Ovary (tissue), 9 donors: ENCODE results near the gene MTA1. TPM values are rescaled to one million over a fixed set of nuclear protein-coding genes. Genes with fewer than 3 reads are reported as not detected.

ENCODE experiments used
- DNase-seq, 5 donors: peaks; one replicate each; pipeline ENCODE4 v3.0.0-alpha.2; 2019 to 2020
- H3K27ac ChIP-seq, 2 donors: fragments of 200-600 bp; one replicate each; pipeline versions ENCODE4 v1.5.1 to v1.8.0; 2019 to 2022
- H3K27me3 ChIP-seq: fragments of 200-600 bp; one replicate; pipeline ENCODE4 v1.8.0; 2022
- H3K36me3 ChIP-seq: fragments of 200-600 bp; sonication (generic); one replicate; pipeline ENCODE4 v1.5.1; 2019
- H3K4me1 ChIP-seq: one replicate; pipeline ENCODE4 v1.8.1; 2013; ENCODE audit warnings: mild to moderate bottlenecking, moderate library complexity; ENCODE audit not compliant: insufficient read depth
- H3K4me3 ChIP-seq: fragments of 200-600 bp; sonication (generic); one replicate; pipeline ENCODE4 v1.5.1; 2017
- H3K9me3 ChIP-seq, 2 donors: fragments of 200-600 bp in 1 of 2; sonication (generic) in 1 of 2; one replicate each; pipeline versions ENCODE4 v1.5.1 to v1.8.1; 2013 to 2019; ENCODE audit warnings: mild to moderate bottlenecking in 1 of 2, moderate library complexity in 1 of 2
- CTCF ChIP-seq, 3 donors: fragments of 450-650 bp in 2 of 3; fragments of 200-600 bp in 1 of 3; IDR thresholded peaks; one replicate each; pipeline versions ENCODE4 v1.5.1 to v1.8.0; 2016 to 2022; ENCODE audit warnings: antibody characterized with exemption in 3 of 3, mild to moderate bottlenecking in 1 of 3
- EP300 ChIP-seq: sonication (generic); formaldehyde crosslinking; IDR thresholded peaks from one replicate; pipeline ENCODE4 v1.6.1; 2017; ENCODE audit warnings: antibody characterized with exemption
- POLR2A ChIP-seq: fragments of 450-650 bp; IDR thresholded peaks from one replicate; pipeline ENCODE4 v1.6.1; 2017; ENCODE audit warnings: antibody characterized with exemption, mild to moderate bottlenecking, moderate library complexity
- WGBS, 3 donors: extraction: QIAGEN DNeasy Blood & Tissue Kit in 1 of 3; methylation state at CpG; one replicate each; pipeline versions ENCODE4 v1.1.5 to v1.1.7; 2013 to 2017; 5-methylcytosine and 5-hydroxymethylcytosine counted together
- intact Hi-C, 4 donors: fragments of 100-400 bp; cut with DNase I; formaldehyde crosslinking; loops; one replicate each; pipeline versions ENCODE4 v1.11.0 to v1.15.1; 2022 to 2023
- polyA plus RNA-seq, 2 donors: library from polyadenylated mRNA; stranded (reverse); fragments of 200-250 nt in 1 of 2; fragments of 350-450 nt in 1 of 2; fragmentation: Illumina TruSeq in 1 of 2; extraction: RNeasy Lipid Tissue Mini Kit (QIAGEN cat#74804) in 1 of 2; gene quantifications; one replicate each; pipeline ENCODE4 v1.2.3, GENCODE V29; 2013 to 2014
- total RNA-seq, 7 donors: library from RNA; depleted of rRNA in 2 of 7; stranded (reverse); fragments of >200 nt in 2 of 7; fragmentation: NEBNext Ultra II Directional in 3 of 7; extraction: Animal tissue kit (Norgen Biotek cat#: 25700) in 3 of 7; gene quantifications; one replicate each; pipeline versions ENCODE4 v1.1.0 to v1.2.4, GENCODE V29; 2016 to 2023
- donor health status: DM: no; HTN: no; CAD: no; lungs with moderate emphysema.
- donor health status: DM: no; HTN: no; CAD: no.
- donor health status: Bipolar disorder and iron deficiency.
- donor health status: DM: yes; HTN: yes; CAD: no.
- donor health status: DM: no; HTN: no; CAD: no.
- donor health status: DM: yes; HTN: yes; CAD: no.

MTA1 gene
- total and polyA plus RNA-seq, 9 donors, result 23.0 to 128 (median 104) TPM

DNA sequence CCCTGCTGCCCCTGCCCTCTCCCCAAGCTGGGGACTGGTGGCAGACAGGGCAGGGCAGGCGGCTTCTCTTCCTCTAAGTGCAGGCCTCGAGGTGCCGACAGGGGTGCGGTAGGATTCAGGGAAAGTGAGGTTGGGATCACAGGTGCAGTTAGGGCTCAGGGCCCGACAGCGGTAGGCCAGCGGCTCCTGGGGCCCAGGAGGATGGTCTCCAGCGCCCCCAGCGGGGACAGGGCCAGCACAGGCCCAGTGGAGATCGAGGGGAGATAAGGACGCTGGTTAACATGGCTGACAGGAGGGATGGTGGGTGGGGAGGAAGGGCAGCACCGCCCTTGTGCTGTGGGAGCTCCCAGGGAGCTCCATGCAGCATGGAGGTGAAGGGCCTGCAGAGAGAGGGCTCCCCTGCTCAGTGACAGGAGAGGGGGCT is 66.1 kb downstream of the MTA1 start:
- no peak overlapping the region for H3K27ac ChIP-seq
- no peaks in the 10 kb centered on the region for H3K36me3 ChIP-seq
- H3K4me1 ChIP-seq, result peaks cover 15% of the 10 kb centered on the region
- TF ChIP-seq POLR2A (no peak), CTCF (IDR thresholded peaks at IDR 0.05) (no peak), EP300 (no peak)
- no peak overlapping the region for H3K4me3 ChIP-seq
- intact Hi-C loops, result loop anchor here in 3 of 4 donors (5.0 kb wide), 3 partner anchors 103 to 183 kb away; partner anchors contain the start of gene BRF1 (in 1 of the 3)
- WGBS, 3 donors, result 26 to 38% (median 30%) methylated on average over 12 of the region's 12 CpGs
- peak in 1 of 5 donors; percentile 35 for DNase-seq
- H3K27me3 ChIP-seq, result no peaks in the 10 kb centered on the region
- H3K9me3 ChIP-seq, result no peaks in the 10 kb centered on the region

- peak in 1 of 5 donors; percentile 35 for DNase-seq
- H3K27me3 ChIP-seq, result no peaks in the 10 kb centered on the region
- intact Hi-C loops, result loop anchor here in 3 of 4 donors (5.0 kb wide), 3 partner anchors 104 to 184 kb away; partner anchors contain the start of gene BRF1 (in 1 of the 3)
- no peak for TF ChIP-seq EP300
- TF ChIP-seq CTCF (IDR thresholded peaks at IDR 0.05), result no peak
- no peak for TF ChIP-seq POLR2A
- H3K4me3 ChIP-seq, result peak within 1 kb of the TSS; percentile 33
- no peaks in the 10 kb centered on the region for H3K9me3 ChIP-seq
- no peak within 1 kb of the TSS for H3K27ac ChIP-seq
- H3K4me1 ChIP-seq, result peaks cover 12% of the 10 kb centered on the region
- WGBS, 3 donors, result 2 to 4% (median 3%) methylated on average over 44 to 56 of the region's 56 CpGs
- H3K36me3 ChIP-seq, result no peaks in the 10 kb centered on the region
These were observed 66.7 kb downstream of the MTA1 start, which contains the start of gene CRIP1 for GRCh38 chr14:105486163-105486973. CRIP1 (plus strand) TSS chr14:105486886; CDS start chr14:105487260, 374 bp downstream.

DNA sequence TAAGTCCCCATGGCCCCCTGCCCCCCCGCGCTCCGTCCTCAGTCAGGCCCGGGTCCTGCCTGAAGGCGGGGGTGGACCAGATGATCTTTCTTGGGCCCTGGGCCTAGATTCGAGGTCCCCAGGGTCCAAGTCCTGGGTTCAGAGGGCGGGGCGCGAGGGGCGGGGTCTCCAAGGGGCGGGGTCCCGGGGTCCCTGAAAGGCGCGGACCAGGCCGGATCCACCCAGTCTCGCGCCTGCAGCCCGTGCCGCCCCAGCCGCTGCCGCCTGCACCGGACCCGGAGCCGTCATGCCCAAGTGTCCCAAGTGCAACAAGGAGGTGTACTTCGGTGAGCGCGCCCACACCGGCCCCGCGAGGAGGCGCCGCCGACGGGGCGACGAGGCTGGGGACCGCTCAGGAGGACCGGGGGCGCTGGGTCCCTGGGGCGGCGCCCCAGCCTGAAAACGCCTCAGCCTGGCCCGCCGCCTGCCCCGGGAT is 67.4 kb downstream of the MTA1 start:
- 1 to 2% (median 2%) methylated on average over 32 to 45 of the region's 45 CpGs for whole genome bisulfite sequencing, 3 donors
- DNase-seq, result peak in 2 of 5 donors; percentile 47 to 49
- intact Hi-C loops, result loop anchor here in 3 of 4 donors (5.0 kb wide), 3 partner anchors 105 to 185 kb away; partner anchors contain the start of gene BRF1 (in 1 of the 3)
- Histone ChIP-seq H3K4me1 (peaks cover 10% of the 10 kb centered on the region), H3K27me3 (no peaks in the 10 kb centered on the region), H3K9me3 (no peaks in the 10 kb centered on the region), H3K4me3 (peak overlapping the region; percentile 33), H3K36me3 (no peaks in the 10 kb centered on the region), H3K27ac (no peak overlapping the region)
- TF ChIP-seq EP300, result no peak
- no peak for TF ChIP-seq CTCF (IDR thresholded peaks at IDR 0.05)
- no peak for TF ChIP-seq POLR2A

DNA sequence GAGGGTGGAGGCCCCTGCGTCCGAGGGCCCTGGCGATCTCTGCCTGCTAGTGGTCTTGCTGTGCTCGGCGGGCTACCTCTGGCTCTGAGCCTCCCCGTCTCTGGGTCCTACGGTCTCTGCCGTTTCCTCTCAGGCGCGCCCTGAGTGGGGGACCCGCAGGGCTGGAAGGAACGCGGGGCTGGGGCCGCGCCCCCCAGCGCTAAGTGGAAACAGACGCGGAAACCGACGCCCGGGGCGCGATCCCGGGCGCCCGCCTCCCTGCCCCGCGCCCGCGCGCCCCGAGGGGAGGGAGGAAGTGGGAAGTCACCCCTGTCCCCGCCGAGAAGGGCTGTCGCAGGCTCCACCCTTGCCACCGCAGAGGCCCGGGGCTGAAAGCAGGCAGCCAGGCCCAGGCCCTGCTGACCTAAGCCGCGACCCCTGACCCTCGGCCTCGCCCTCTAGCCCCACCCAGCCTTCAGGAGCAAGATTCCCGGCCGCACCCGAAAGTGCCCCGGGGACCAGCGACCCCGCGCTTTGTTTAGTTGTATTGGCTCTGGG is 67.9 kb downstream of the MTA1 start:
- H3K36me3 ChIP-seq, result no peaks in the 10 kb centered on the region
- intact Hi-C loops, result loop anchor here in 3 of 4 donors (5.0 kb wide), 3 partner anchors 105 to 185 kb away; partner anchors contain the start of gene BRF1 (in 1 of the 3)
- no peaks in the 10 kb centered on the region for H3K9me3 ChIP-seq
- H3K27me3 ChIP-seq, result no peaks in the 10 kb centered on the region
- DNase-seq, result peak in 2 of 5 donors; percentile 37 to 41
- whole genome bisulfite sequencing, 3 donors, result 2 to 5% (median 4%) methylated on average over 33 to 48 of the region's 48 CpGs
- TF ChIP-seq CTCF (IDR thresholded peaks at IDR 0.05), result no peak
- no peak for TF ChIP-seq EP300
- no peak for TF ChIP-seq POLR2A
- peak overlapping the region; percentile 33 for H3K4me3 ChIP-seq
- no peak overlapping the region for H3K27ac ChIP-seq
- peaks cover 5% of the 10 kb centered on the region for H3K4me1 ChIP-seq
